HG03196 (cell line): ENCODE data around the gene CENPP.

ENCODE experiments used
- ATAC-seq: cut with Tn5 transposase; IDR thresholded peaks from one replicate; pipeline ENCODE4 v1.9.1; 2021; ENCODE audit not compliant: unreplicated experiment

The CENPP gene

DNA sequence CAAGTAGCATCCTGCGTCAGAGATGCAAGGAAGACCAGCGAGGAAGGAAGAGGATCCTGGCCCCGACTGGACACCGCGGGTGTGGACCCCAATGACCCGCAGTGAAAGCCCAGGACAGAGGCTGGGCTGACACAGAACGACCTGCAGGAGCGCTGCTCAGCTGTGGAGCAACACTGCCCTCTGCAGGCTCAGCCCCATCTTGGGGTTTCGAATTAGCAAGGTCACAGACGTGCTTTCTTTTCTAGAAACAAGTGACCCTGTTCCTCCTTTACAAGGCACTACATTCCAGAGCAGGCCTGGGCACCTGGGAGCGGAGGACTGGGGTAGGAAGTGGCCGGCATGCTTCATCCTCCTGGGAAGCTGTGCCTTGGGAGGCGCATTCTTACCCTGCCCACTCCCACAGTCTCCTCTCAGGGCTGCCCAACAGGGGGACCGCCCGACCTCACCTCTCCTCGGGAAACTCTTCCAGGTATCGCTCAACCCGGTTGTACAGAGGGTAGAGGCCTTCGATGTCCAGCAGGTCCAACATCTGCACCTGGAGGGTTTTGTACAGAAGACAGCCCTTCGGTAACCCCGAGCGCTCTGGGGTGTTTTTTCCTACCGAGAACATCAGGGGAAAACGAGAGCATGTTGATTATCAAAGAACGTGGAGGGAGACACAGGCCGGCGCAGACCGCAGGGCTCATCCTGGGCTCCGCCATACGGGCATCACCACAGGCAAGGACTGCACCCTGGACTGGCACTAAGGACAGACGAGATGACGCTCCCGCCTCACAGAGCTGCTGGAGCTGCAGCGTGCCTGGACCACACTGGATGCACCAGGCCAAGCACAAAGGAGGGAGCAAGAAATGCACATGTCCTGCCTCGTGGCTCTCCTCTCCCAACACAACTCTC is 309.2 kb downstream of the CENPP start:
- ATAC-seq = no peak

DNA sequence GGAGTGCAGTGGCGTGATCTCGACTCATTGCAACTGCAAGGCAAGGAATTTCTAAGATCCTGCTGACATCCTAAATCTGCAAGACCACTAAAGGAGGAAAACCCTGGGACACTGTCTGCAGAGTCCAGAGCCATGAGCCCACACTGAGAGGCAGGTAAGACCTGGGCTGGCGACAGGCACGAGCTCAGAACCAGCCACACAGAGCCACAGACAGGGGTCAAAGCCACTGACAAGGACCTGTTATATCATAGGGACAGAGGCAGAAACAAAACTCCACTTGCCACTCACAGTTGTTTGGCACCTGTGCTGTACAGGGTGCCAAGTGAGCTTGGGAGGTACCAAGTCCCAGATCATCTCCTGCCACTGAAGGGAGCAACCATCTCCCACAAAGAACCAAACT is 310.0 kb downstream of the CENPP start:
- no peak for ATAC-seq

DNA sequence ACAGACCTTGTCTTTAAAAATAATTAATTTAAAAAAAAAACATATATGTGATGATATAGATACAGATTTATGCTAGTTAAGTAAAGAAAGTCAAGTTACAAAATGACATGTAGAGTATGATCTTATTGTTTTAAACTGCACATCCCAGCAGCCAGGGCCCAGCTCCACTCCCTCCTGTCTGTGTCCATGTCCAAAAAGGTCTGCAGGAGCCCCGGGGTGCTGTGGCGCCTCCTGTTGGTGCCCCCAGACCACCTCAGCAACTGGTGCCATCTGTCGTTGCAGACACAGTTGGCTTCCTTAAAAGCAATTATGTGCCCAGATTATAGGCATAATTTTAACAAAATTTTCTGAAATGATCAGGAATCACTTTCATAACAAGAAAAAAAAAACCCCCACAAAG is 310.9 kb downstream of the CENPP start:
- no peak for ATAC-seq

DNA sequence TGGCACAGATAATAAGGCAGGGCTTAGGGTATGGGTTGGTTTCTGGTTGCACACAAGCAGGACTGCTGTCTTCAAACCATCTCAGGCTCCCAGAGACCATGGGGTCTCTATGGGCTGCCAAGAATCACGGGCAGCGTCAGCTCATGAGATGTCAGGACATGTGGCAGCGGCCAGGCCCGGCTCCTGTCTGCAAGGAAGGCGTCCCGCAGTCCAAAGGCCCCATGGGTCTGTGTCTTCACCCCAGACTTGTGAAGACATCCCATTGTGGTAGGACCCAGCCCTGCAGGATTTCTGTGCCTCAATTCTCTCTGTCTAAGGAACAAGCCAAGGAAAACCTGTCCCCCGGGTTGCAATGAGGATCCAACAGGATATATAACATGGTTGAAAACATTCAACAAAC is 311.6 kb downstream of the CENPP start:
- no peak for ATAC-seq

DNA sequence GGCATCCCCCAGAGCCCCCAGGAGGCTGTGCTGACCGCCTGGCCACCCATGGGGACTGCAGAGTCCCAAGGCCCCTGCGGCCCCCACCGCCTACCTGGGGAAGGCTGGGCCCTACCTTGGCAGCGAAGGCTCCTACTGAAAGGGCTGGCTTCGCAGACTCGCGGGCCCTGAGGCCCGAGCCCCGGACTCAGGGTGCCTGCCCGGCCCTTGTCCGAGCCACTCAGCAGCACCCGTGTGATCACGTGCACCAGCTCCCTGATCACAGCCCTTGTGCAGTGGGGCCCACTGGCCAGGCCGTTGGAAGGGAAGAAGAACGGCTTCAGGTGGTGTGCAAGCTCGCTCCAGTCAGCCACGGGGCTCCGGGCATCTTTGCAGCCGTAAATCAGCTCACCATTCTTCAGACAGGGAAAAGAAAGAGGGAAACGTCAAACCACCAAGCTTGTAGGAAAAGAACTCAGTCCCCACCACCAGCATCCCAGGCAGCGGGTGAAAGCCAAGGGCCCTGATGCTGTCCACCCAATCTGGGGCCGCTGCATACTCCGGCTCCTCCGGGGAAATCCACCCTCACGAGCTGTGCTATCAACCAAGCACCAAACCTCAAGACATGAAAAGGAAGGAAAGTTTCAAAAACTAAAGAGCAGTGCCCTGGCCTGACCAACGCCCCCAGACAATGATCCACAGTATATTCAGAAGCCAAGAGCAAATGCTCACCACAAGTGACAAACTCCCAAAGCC is 312.3 kb downstream of the CENPP start:
- no peak for ATAC-seq

DNA sequence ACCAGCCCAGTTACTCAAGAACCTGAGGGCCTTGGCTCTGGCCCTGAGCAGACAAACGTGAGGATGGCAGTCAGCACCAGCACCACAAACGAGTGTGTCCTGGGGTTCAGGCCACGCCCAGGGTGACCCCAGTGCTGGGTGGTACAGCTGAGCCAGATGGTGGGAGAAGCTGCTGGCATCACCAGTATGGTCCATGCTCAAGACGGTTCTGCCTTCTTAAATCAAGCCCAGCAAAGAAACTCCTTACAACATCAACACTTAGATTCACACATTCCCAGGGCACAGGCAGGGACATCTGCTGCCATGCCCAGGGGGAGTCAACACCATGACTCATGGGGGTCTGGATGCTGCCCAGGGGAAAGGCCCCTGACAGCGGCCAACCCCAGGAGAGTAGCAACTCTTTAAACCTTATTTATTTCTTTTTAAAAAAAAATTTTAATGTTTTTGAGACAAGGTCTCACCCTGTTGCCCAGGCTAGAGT is 312.9 kb downstream of the CENPP start:
- no peak for ATAC-seq

DNA sequence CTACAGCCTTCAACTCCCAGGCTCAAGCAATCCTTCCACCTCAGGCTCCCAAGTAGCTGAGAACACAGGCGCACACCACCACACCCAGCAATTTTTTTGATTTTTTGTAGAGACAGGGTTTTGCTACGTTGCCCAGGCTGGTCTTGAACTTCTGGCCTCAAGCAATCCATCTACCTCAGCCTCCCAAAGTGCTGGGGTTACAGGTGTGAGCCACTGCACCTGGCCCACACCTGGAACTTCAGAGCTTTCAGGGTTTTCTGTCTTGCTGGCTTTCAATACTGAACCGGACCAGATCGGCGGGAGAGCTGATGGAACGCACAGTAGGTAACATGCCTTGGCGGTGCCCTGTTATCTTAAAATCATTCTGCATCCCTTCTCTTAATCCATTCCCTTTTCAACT is 313.4 kb downstream of the CENPP start:
- ATAC-seq = no peak

DNA sequence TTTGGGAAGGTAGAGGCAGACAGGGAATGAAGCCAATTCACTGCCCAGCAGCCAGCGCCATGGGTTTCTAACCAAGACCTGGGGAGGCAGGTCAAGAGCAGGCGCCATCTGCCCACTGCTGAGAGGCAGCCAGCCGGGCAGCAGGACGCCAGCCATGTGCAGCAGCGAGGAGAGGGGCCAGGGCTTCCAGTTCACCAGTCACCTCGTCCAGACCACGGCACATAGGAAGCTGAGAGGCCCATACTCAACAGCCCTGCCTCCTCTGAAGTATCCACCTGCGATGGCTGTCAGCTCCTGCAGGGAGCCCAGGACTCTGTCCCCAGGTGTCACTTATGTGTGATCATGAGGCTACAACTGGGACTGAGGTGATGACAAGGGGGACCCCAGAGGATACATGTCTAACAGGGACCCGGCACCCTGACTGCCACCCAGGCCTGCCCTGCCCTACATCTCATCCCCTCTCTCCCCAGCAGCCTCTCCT is 314.1 kb downstream of the CENPP start:
- ATAC-seq = no peak

DNA sequence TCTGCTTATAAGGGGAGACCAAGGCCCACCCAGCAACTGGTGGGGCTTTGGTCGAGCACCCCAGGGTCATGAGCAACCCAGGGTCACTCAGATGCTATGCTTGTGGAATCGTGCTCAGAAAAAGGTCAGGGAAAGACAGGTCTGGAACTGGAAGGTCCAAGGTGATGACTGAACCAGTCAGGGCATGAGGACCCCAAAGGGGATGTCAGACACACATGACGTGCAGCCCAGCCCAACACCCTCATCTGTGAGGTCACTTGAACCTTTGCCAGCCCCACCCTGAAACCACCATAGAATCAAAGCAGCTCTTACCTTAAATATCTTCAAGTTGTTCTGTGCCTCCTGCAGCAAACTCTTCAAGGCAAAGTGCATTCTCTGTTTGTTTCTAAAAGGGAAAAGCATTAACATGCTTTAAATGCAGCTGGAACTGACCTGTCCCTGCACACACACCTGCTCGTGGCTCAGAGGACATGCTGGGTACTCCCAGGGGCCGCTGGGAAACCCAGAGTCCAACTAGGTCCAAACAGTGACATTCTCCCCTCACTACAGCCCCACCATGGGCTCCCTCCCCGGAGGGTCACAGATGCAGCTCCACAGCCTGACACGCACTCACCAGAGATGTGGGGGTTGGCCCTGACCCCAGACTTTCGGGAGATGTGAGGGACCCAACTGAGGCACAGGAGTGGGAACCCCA is 314.8 kb downstream of the CENPP start:
- ATAC-seq = no peak

DNA sequence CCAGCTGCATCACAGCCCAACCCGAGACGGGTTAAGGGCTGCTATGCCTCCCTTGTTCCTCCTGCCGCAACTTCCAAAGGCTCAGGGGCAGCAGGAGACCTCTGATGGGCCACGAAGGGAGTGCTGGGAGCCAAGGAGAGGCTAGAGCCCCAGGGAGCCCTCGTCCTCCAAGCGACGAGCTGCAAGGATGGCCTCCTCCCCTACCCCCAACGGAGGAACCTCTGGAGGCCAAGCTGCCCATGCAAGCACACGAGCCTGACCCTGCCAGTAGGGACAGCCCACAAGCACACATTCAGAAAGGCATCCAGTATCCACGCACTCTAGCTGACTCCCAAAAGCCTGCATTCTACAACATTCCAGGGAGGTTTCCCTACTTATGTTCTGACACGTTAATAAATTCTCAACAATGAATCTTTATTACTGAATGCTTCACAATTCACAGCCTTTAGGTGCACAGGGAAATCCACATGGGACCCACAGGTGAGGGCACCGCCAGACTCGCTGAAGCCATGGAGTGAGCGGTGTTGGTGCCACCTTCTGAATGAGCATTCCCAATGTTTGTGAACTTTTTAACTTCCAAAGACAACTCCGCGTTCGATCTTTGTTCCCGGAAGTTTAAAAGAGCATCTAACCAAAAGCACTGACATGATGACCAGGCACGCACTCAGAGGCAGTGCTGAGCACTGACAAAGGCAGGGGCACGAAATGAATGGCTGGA is 315.5 kb downstream of the CENPP start:
- ATAC-seq = no peak

DNA sequence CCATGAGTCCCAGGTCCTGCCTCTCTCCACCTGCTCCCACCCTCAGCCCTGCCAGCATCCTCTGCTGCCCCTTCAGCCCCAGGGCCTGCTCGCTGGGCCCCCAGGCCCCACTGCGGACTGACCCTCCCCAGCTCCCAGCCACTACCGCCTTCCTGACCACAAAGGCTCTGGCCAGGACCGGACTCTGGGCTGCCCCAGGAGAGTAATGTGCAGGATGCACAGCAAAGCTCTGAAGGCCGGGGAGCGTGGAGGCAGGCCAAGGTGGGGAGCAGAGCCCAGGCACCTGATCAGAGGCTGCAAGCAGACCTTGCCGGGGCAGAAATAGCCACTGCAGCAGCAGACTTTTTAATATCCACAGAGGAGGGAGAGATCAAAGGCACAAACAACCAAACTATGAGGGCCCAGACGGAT is 316.3 kb downstream of the CENPP start:
- no peak for ATAC-seq

DNA sequence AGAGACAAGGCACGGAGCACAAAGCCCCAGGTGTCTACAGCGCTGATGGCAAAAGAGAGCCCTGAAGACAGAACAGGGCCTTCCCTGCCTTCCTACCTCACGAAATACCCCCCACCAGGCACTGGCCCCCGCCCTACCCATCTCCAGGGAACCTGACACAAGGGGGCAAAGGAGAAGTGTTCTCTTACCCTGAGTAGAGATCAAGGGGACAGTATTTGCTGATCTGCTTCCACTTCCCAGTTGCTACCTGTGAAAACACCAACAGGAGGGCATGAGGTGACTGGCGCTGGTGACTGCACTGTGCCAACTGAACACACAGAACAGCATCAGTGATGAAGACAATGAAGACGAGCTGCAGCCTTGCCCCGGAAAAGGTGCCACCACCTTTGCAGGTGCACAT is 316.8 kb downstream of the CENPP start:
- no peak for ATAC-seq

DNA sequence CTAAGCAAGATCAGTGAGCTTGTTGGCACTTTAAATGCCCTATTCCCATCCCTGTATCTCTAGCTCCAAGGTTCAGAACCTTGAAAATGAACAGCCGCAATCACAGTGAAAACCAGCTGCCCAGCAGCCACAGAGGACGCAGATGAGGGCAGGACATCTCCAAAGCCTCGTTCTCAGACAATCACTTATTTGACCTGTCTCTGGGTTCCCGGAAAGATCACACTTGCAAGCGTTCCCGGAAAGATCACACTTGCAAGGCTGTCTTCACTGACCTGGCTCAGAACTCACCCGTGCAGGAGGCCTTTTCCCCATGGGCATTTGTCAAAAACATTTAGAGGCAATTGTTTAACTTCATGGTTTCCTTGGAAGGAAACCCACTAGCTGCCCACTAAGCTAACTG is 318.5 kb downstream of the CENPP start:
- ATAC-seq = no peak

DNA sequence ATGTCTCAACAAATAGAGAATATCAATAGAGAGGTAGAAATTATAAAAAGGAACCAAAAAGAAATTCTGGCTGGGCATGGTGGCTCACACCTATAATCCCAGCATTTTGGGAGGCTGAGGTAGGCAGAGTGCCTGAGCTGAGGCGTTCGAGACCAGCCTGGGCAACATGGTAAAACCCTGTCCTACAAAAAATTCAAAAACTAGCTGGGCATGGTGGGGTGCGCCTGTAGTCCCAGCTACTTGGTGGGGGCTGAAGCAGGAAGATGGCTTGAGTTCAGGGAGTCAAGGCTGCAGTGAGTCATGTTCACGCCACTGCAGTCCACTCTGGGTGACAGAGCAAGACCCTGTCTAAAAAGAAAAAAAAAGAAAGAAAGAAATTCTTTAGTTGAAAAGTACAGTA is 319.3 kb downstream of the CENPP start:
- no peak for ATAC-seq

DNA sequence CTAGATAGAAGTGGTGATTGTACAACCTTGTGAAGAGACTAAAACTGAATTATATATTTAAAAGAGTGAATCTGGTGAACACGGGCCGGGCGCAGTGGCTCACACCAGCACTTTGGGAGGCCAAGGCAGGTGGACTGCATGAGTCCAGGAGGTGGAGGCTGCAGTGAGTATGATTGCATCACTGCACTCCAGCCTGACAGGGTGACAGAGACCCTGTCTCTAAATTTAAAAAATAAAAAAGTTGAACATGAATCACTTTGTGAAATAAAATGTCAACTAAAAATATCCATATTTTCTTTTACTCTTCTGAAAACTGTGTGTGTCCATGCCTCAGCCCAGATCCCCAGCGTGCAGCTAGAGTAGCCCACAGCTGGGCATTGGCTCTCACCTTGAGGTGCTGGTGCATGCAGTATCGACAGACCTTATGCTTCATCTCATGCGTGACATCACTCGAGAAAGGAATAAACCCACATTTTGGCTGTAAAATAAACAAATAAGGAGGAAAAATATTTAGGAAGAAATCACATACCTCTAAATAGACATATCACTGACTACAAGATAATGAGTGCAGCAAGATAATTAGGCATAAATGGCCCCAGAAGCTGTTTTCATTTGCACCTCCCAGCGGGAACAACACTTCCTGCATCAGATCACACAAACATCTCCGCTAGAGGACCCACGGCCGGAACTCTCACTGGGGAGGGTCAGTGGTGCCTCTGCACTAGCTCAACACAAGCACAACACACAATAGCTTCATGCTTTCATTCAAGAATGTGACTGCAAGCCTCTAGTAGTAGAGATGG is 322.1 kb downstream of the CENPP start:
- ATAC-seq = no peak

DNA sequence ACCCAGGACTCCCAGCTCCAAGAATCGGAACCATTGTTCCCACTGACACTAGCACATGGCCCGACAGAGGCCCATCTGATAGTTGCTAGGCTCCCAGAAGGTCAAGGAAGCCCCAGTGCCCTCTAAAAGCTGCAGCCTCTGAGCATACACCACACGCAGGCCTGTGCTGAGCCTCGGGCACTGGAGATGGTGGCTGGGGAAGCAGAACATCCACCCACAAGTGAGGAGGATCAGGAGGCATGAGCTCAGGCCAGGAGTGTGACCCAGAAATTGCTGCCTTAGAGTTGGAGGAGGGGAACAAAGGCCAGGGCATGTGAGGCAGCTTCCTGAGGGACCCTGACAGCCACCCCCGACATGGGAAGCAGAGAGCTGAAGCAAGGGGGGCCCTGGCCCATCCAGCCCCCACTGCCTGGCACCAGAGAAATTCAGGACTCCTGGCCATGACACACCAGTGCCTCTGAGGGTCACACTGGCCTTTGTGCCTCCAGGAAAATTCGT is 322.8 kb downstream of the CENPP start:
- ATAC-seq = no peak

DNA sequence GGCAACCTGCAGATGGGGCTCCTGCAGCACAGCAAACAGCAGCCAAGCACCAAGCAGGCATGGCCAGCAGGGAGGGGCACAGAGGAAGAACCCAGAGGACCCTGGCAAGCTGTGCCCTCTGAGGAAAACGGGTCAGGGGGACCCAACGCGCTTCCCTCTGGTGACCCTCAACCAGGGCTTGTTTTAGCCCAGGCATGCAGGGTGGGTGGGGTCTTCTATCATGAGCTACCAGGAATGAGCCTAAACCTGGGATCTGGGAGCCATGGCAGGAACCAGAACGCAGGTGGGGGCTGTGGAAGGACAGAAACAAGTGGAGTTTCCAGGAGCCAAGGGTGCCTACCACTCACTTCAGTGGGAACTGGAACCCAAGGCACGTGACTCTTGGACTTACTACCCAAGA is 323.3 kb downstream of the CENPP start:
- no peak for ATAC-seq

DNA sequence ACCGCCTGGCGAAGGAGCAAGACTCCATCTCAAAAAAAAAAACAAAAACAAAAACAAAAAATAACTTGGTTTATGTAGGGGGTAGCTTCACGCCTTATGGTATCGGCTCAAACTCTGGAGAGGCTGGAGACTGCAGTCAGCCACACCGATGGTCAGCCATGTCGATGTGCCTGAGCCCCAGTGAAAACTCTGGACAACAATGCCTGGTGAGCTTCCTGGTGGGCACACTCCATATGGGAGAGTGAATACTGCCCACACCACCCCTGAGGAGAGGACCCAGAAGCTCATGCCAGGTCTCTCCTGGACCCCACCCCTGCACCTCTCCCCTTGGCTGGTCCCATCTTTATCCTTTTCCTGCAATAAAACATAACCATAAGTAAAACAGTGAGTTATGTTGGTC is 324.5 kb downstream of the CENPP start:
- ATAC-seq = no peak

DNA sequence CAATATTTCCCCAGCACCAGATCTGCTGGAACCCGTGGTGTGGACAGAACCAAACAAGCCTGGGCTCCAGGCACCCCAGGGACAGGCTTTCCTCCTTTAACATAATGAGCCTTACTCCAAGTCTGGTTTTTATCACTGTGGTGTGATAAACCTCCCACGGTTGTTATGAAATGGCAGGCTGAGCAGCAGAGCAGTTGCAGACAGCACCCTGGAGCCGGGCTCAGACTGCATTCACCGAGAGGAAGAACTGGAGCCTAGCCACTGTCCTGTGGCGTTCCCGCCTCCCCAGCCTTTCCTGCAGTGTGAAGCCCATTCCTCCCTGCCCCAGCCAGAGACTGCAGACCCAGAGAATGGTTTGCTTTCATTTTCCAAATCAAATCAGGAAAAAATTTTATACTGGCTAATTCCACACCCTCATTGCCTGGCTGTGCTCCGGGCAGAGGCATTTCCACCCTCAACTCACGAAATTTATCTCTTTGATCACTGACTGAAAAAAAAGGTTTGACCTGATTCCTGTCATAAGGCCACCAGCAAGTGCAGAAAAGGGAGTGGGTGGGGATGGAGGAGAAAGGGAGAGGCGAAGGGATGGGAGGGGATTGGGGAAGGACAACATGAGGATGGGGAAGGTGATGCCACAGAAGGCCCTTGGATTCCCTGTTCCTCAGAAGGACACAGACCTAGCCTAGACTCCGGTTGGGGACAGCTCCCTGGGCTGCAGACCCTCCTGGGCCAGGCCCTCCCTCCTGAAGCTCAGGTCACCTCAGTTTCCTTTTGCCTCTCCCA is 325.3 kb downstream of the CENPP start:
- no peak for ATAC-seq
